HCT116 (cell line): ENCODE data around the gene ACTG2. TPM values are rescaled to one million over a fixed set of nuclear protein-coding genes. Genes with fewer than 3 reads are reported as not detected.

Experiments used
- total RNA-seq: library from RNA; stranded (reverse); gene quantifications from one replicate; pipeline ENCODE4 v1.2.1, GENCODE V29; 2021; ENCODE audit not compliant: unreplicated experiment

The ACTG2 gene
- total RNA-seq, 1 experiment from 2014 or later = 0.89 TPM

Other genes starting within 250 kb of the ACTG2 start
- 42.5 TPM for gene TPRKB, start 155.7 kb upstream of the ACTG2 start, total RNA-seq
- gene DUSP11, start 112.9 kb upstream of the ACTG2 start, total RNA-seq = 22.9 TPM
- gene C2orf78, start 108.8 kb upstream of the ACTG2 start, total RNA-seq = 1.5 TPM
- gene STAMBP, start 64.0 kb upstream of the ACTG2 start, total RNA-seq = 45.2 TPM
- gene DGUOK, start 33.9 kb downstream of the ACTG2 start, total RNA-seq = 100 TPM
- 15.4 TPM for gene TET3, start 91.9 kb downstream of the ACTG2 start, total RNA-seq